H9 (cell line): ENCODE measurements around the gene LIPC. TPM values are rescaled to one million over a fixed set of nuclear protein-coding genes. Genes with fewer than 3 reads are reported as not detected.

Source experiments
- DNase-seq: peaks from one replicate; pipeline ENCODE4 v3.0.0-alpha.2; 2017
- H2AFZ ChIP-seq: one replicate; pipeline ENCODE4 v1.6.1; 2013; ENCODE audit warnings: mild to moderate bottlenecking, low read length, control low read depth, moderate library complexity
- H2AK5ac ChIP-seq: 2 replicates; pipeline ENCODE4 v1.6.1; 2013; ENCODE audit warnings: low read length, control low read depth, mixed read lengths; ENCODE audit not compliant: insufficient read length
- H2BK120ac ChIP-seq: one replicate; pipeline ENCODE4 v1.6.1; 2013; ENCODE audit warnings: low read depth, mild to moderate bottlenecking, low read length, control low read depth, inconsistent platforms; ENCODE audit not compliant: poor library complexity, severe bottlenecking
- H2BK12ac ChIP-seq: 2 replicates; pipeline ENCODE4 v1.6.1; 2013; ENCODE audit warnings: low read length, control low read depth, mixed read lengths, low read depth; ENCODE audit not compliant: insufficient read length
- H2BK15ac ChIP-seq: 2 replicates; pipeline ENCODE4 v1.6.1; 2013; ENCODE audit warnings: low read depth, low read length, control low read depth
- H2BK20ac ChIP-seq: one replicate; pipeline ENCODE4 v1.6.1; 2013; ENCODE audit warnings: low read depth, mild to moderate bottlenecking, low read length, control low read depth, inconsistent platforms; ENCODE audit not compliant: poor library complexity, severe bottlenecking
- H2BK5ac ChIP-seq: 2 replicates; pipeline ENCODE4 v1.6.1; 2013; ENCODE audit warnings: low read length, control low read depth, mixed read lengths; ENCODE audit not compliant: insufficient read length
- H3K14ac ChIP-seq: 2 replicates; pipeline ENCODE4 v1.6.1; 2013; ENCODE audit warnings: low read length, control low read depth; ENCODE audit not compliant: insufficient read depth
- H3K18ac ChIP-seq: 2 replicates; pipeline ENCODE4 v1.6.1; 2013; ENCODE audit warnings: low read depth, mild to moderate bottlenecking, mixed read lengths, low read length, control low read depth; ENCODE audit not compliant: insufficient read length
- H3K23ac ChIP-seq: 2 replicates; pipeline ENCODE4 v1.6.1; 2013; ENCODE audit warnings: low read length, control low read depth, mixed read lengths, low read depth; ENCODE audit not compliant: insufficient read length
- H3K23me2 ChIP-seq: 2 replicates; pipeline ENCODE4 v1.6.1; 2013; ENCODE audit warnings: low read depth, mild to moderate bottlenecking, mixed read lengths, low read length, control low read depth; ENCODE audit not compliant: insufficient read length, poor library complexity, severe bottlenecking
- H3K27ac ChIP-seq: 2 replicates; pipeline ENCODE4 v1.5.1; 2013; ENCODE audit warnings: low read length, control low read depth, mixed read lengths, low read depth; ENCODE audit not compliant: insufficient read length
- H3K27me3 ChIP-seq: 2 replicates; pipeline ENCODE4 v1.6.1; 2013; ENCODE audit warnings: low read length, control low read depth, inconsistent platforms; ENCODE audit not compliant: insufficient read depth
- H3K4ac ChIP-seq: 2 replicates; pipeline ENCODE4 v1.6.1; 2013; ENCODE audit warnings: low read depth, mild to moderate bottlenecking, control low read depth, inconsistent platforms, low read length, moderate library complexity
- H3K4me1 ChIP-seq: 2 replicates; pipeline ENCODE4 v1.6.1; 2013; ENCODE audit warnings: low read length, control low read depth, inconsistent platforms; ENCODE audit not compliant: insufficient read depth
- H3K4me2 ChIP-seq: 2 replicates; pipeline ENCODE4 v1.6.1; 2013; ENCODE audit warnings: low read length, control low read depth, mixed read lengths; ENCODE audit not compliant: insufficient read length, insufficient read depth
- H3K56ac ChIP-seq: 2 replicates; pipeline ENCODE4 v1.6.1; 2013; ENCODE audit warnings: low read depth, mild to moderate bottlenecking, mixed read lengths, low read length, control low read depth; ENCODE audit not compliant: insufficient read length
- H3K79me1 ChIP-seq: 2 replicates; pipeline ENCODE4 v1.6.1; 2013; ENCODE audit warnings: low read depth, mild to moderate bottlenecking, moderate library complexity, low read length, control low read depth, inconsistent platforms; ENCODE audit not compliant: insufficient read depth, poor library complexity, severe bottlenecking
- H3K79me2 ChIP-seq: 2 replicates; pipeline ENCODE4 v1.6.1; 2013; ENCODE audit warnings: low read length, control low read depth, inconsistent platforms; ENCODE audit not compliant: insufficient read depth
- H3K9ac ChIP-seq: 2 replicates; pipeline ENCODE4 v1.6.1; 2013; ENCODE audit warnings: low read length, control low read depth, mixed read lengths; ENCODE audit not compliant: insufficient read length; ENCODE audit errors: extremely low read depth
- H3K9me3 ChIP-seq: one replicate; pipeline ENCODE4 v1.6.1; 2013; ENCODE audit warnings: low read depth, low read length, inconsistent platforms; ENCODE audit not compliant: control insufficient read depth
- H3T11ph ChIP-seq: one replicate; pipeline ENCODE4 v1.6.1; 2013; ENCODE audit warnings: mild to moderate bottlenecking, low read length, control low read depth, inconsistent platforms
- H4K20me1 ChIP-seq: one replicate; pipeline ENCODE4 v1.6.1; 2013; ENCODE audit not compliant: control insufficient read depth, insufficient read length, insufficient read depth
- H4K5ac ChIP-seq: 2 replicates; pipeline ENCODE4 v1.6.1; 2013; ENCODE audit warnings: low read depth, mild to moderate bottlenecking, mixed read lengths, low read length, control low read depth; ENCODE audit not compliant: insufficient read length
- H4K8ac ChIP-seq: replicated peaks from 2 replicates; pipeline ENCODE4 v1.6.1; 2013; ENCODE audit warnings: low read length, control low read depth, mixed read lengths, low read depth; ENCODE audit not compliant: insufficient read length
- H4K91ac ChIP-seq: 2 replicates; pipeline ENCODE4 v1.6.1; 2013; ENCODE audit warnings: low read depth, mild to moderate bottlenecking, moderate library complexity, mixed read lengths, low read length, control low read depth; ENCODE audit not compliant: insufficient read length
- H3K27ac Mint-ChIP-seq, 3 experiments: 2 replicates in 2 of 3; 3 replicates in 1 of 3; pipeline ENCODE4 v1.8.0; 2020 to 2021; ENCODE audit warnings: mixed read lengths in 3 of 3, mild to moderate bottlenecking in 1 of 3, moderate library complexity in 1 of 3
- H3K27me3 Mint-ChIP-seq: 2 replicates; pipeline ENCODE4 v1.8.0; 2021; ENCODE audit warnings: low read depth, mild to moderate bottlenecking, moderate library complexity, mixed read lengths
- H3K36me3 Mint-ChIP-seq, 3 experiments: 2 replicates in 2 of 3; 3 replicates in 1 of 3; pipeline ENCODE4 v1.8.0; 2020 to 2021; ENCODE audit warnings: low read depth in 3 of 3, mixed read lengths in 3 of 3; ENCODE audit not compliant: insufficient read depth in 1 of 3
- H3K4me1 Mint-ChIP-seq, 2 experiments: 2 replicates each; pipeline ENCODE4 v1.8.0; 2020; ENCODE audit warnings: mixed read lengths in 2 of 2
- H3K4me3 Mint-ChIP-seq, 2 experiments: 2 replicates in 1 of 2; 3 replicates in 1 of 2; pipeline ENCODE4 v1.8.0; 2020 to 2021; ENCODE audit warnings: mild to moderate bottlenecking in 2 of 2, mixed read lengths in 2 of 2, moderate library complexity in 1 of 2
- H3K9me3 Mint-ChIP-seq, 2 experiments: 2 replicates in 1 of 2; 3 replicates in 1 of 2; pipeline ENCODE4 v1.8.0; 2020; ENCODE audit warnings: mild to moderate bottlenecking in 2 of 2, mixed read lengths in 2 of 2, moderate library complexity in 1 of 2
- WGBS: extraction: QIAGEN DNeasy Blood & Tissue Kit; methylation state at CpG from one replicate; pipeline ENCODE4 v1.1.7; 2013; ENCODE audit warnings: missing lambda C conversion rate, low lambda C conversion rate, mixed read lengths; ENCODE audit not compliant: insufficient read length; ENCODE audit errors: extremely low coverage; 5-methylcytosine and 5-hydroxymethylcytosine counted together
- total RNA-seq: library from RNA; stranded (reverse); gene quantifications from 2 replicates; pipeline ENCODE4 v1.2.1, GENCODE V29; 2021
- TF ChIP-seq, protein P1 (sequence below): fragments of 200-600 bp; sonication (generic); conservative IDR thresholded peaks from 3 replicates; pipeline ENCODE4 v1.8.0; 2021; ENCODE audit warnings: antibody characterized with exemption, mild to moderate bottlenecking

The LIPC gene
- total RNA-seq, 1 experiment from 2014 or later: not detected

DNA sequence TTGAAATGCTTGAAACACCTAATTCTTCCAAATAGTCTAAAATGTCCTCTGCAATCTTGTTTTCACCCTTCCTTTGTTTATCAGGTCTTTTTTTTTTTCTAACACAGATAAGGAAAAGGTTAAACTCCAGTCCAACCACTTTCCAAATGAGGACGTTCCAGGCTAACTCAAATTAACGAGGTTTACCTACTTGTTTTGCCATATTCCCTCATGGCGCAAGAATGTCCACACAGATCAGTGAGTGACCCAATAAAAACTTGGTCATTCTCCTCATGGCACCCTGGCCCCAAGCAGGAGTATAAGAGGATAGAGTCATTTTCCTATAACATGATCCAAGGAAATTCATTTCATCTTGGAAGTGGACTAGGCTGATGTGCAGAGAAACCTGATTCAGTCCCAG, 6.6 kb upstream of the LIPC start:
- H3K4me1 Mint-ChIP-seq: no peaks in the 10 kb centered on the region
- H3K4me1 ChIP-seq: no peaks in the 10 kb centered on the region
- H3K9me3 ChIP-seq: no peaks in the 10 kb centered on the region

More for the DNA sequence above, 6.6 kb upstream of the LIPC start:
- Histone ChIP-seq H3T11ph (no peak overlapping the region), H3K18ac (no peak overlapping the region), H4K91ac (no peak overlapping the region), H3K14ac (no peak overlapping the region), H3K79me1 (no peaks in the 10 kb centered on the region), H3K4ac (no peak overlapping the region), H3K27me3 (no peaks in the 10 kb centered on the region), H2BK12ac (no peak overlapping the region), H3K56ac (no peak overlapping the region), H3K23ac (no peak overlapping the region), H3K23me2 (no peaks in the 10 kb centered on the region), H3K9ac (no peak overlapping the region), H4K8ac (no peak overlapping the region), H4K5ac (no peak overlapping the region), H3K79me2 (no peaks in the 10 kb centered on the region), H4K20me1 (no peaks in the 10 kb centered on the region), H2AFZ (no peak overlapping the region), H2BK20ac (no peak overlapping the region), H2BK120ac (no peak overlapping the region), H3K4me2 (no peak overlapping the region), H2BK15ac (no peak overlapping the region), H2AK5ac (no peak overlapping the region), H3K27ac (no peak overlapping the region), H2BK5ac (no peak overlapping the region)
- DNase-seq: no peak
- Mint-ChIP-seq H3K27ac (no peak overlapping the region), H3K9me3 (no peaks in the 10 kb centered on the region), H3K4me3 (no peak overlapping the region), H3K36me3 (no peaks in the 10 kb centered on the region), H3K27me3 (no peaks in the 10 kb centered on the region)
- TF ChIP-seq, protein P1, sequence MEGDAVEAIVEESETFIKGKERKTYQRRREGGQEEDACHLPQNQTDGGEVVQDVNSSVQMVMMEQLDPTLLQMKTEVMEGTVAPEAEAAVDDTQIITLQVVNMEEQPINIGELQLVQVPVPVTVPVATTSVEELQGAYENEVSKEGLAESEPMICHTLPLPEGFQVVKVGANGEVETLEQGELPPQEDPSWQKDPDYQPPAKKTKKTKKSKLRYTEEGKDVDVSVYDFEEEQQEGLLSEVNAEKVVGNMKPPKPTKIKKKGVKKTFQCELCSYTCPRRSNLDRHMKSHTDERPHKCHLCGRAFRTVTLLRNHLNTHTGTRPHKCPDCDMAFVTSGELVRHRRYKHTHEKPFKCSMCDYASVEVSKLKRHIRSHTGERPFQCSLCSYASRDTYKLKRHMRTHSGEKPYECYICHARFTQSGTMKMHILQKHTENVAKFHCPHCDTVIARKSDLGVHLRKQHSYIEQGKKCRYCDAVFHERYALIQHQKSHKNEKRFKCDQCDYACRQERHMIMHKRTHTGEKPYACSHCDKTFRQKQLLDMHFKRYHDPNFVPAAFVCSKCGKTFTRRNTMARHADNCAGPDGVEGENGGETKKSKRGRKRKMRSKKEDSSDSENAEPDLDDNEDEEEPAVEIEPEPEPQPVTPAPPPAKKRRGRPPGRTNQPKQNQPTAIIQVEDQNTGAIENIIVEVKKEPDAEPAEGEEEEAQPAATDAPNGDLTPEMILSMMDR: no peak
- WGBS: no CpG with 5 or more reads among the region's 3 CpGs
